Gastrocnemius medialis (tissue), 4 donors: Measurements from ENCODE around the gene PITPNM2. TPM values are rescaled to one million over a fixed set of nuclear protein-coding genes. Genes with fewer than 3 reads are reported as not detected.

Experiments
- ATAC-seq, 2 donors: fragments of 150-250 bp; one replicate each; pipeline ENCODE4 v1.9.1; 2016
- DNase-seq, 2 donors: peaks; one replicate each; pipeline ENCODE4 v3.0.0-alpha.2; 2019
- H3K27ac ChIP-seq, 4 donors: fragments of 200-600 bp; sonication (generic); 1 replicate in 1 of 4; 2 replicates in 3 of 4; pipeline ENCODE4 v1.5.1; 2016 to 2018; ENCODE audit warnings: mild to moderate bottlenecking in 2 of 4, moderate library complexity in 1 of 4
- H3K27me3 ChIP-seq, 3 donors: fragments of 200-600 bp; sonication (generic) in 2 of 3; 1 replicate in 1 of 3; 2 replicates in 2 of 3; pipeline versions ENCODE4 v1.5.1 to v1.6.0; 2016 to 2019; ENCODE audit warnings: mild to moderate bottlenecking in 1 of 3, moderate library complexity in 1 of 3
- H3K36me3 ChIP-seq, 2 donors: fragments of 200-600 bp; sonication (generic) in 1 of 2; one replicate each; pipeline ENCODE4 v1.5.1; 2017 to 2018
- H3K4me1 ChIP-seq, 2 donors: fragments of 200-600 bp; sonication (generic) in 1 of 2; one replicate each; pipeline ENCODE4 v1.5.1; 2016 to 2017; ENCODE audit warnings: mild to moderate bottlenecking in 2 of 2
- H3K4me3 ChIP-seq, 4 donors: fragments of 200-600 bp; sonication (generic) in 3 of 4; 1 replicate in 1 of 4; 2 replicates in 3 of 4; pipeline ENCODE4 v1.5.1; 2016 to 2019; ENCODE audit warnings: mild to moderate bottlenecking in 2 of 4
- H3K9me3 ChIP-seq, 3 donors: fragments of 200-600 bp; sonication (generic) in 2 of 3; 1 replicate in 1 of 3; 2 replicates in 2 of 3; pipeline ENCODE4 v1.5.1; 2016 to 2019
- CTCF ChIP-seq, 5 experiments: fragments of 450-650 bp in 3 of 5; fragments of 200-600 bp in 2 of 5; sonication (generic) in 2 of 5; IDR thresholded peaks in 4 of 5; conservative IDR thresholded peaks in 1 of 5; 1 replicate in 4 of 5; 2 replicates in 1 of 5; pipeline ENCODE4 v1.5.1; 2016 to 2019; ENCODE audit warnings: antibody characterized with exemption in 5 of 5, mild to moderate bottlenecking in 3 of 5, moderate library complexity in 3 of 5
- POLR2A ChIP-seq, 2 donors: fragments of 450-650 bp; IDR thresholded peaks; one replicate each; pipeline ENCODE4 v1.6.1; 2017; ENCODE audit warnings: antibody characterized with exemption in 2 of 2, mild to moderate bottlenecking in 2 of 2, moderate library complexity in 2 of 2
- in situ Hi-C, 4 donors: fragments of 200-750 bp; cut with MboI; loops; one replicate each; pipeline versions ENCODE4 v1.15.0 to v1.8.0; 2017; ENCODE audit warnings: low sequenced_read_pairs in 4 of 4
- intact Hi-C: fragments of 100-400 bp; cut with DNase I; formaldehyde crosslinking; loops from one replicate; pipeline ENCODE4 v1.15.1; 2023; ENCODE audit warnings: low total_unique reads
- total RNA-seq, 4 donors: library from RNA; depleted of rRNA; stranded (reverse); fragments of >200 nt; gene quantifications; one replicate each; pipeline versions ENCODE4 v1.1.0 to v1.2.3, GENCODE V29; 2016

The PITPNM2 gene
- total RNA-seq, 4 donors from 2014 or later: 2.1 to 3.8 (median 3.3) TPM

GRCh38 chr12:123180171-123180570 lies 29.3 kb upstream of the PITPNM2 start:
- ATAC-seq: no peak

GRCh38 chr12:123171967-123172366 lies 21.1 kb upstream of the PITPNM2 start:
- H3K36me3 ChIP-seq: peaks cover 0 to 7% of the 10 kb centered on the region in 2 donors
- ATAC-seq: no peak
- DNase-seq: no peak
- in situ Hi-C loops (no loop called here), intact Hi-C loops (no loop called here)
- H3K9me3 ChIP-seq: no peaks in the 10 kb centered on the region
- TF ChIP-seq POLR2A (IDR thresholded peaks at IDR 0.05) (no peak), CTCF (IDR thresholded peaks at IDR 0.05 in 4 of 5, conservative IDR thresholded peaks at IDR 0.05 in 1 of 5) (no peak)
- H3K27me3 ChIP-seq: no peaks in the 10 kb centered on the region
- no peaks in the 10 kb centered on the region for H3K4me1 ChIP-seq
- H3K4me3 ChIP-seq: no peak overlapping the region
- no peak overlapping the region for H3K27ac ChIP-seq

More at GRCh38 chr12:123180171-123180570, 29.3 kb upstream of the PITPNM2 start:
- H3K36me3 ChIP-seq: peaks cover 0 to 13% of the 10 kb centered on the region in 2 donors
- in situ Hi-C loops (no loop called here), intact Hi-C loops (no loop called here)
- no peaks in the 10 kb centered on the region for H3K4me1 ChIP-seq
- H3K27ac ChIP-seq: no peak overlapping the region
- TF ChIP-seq CTCF (IDR thresholded peaks at IDR 0.05 in 4 of 5, conservative IDR thresholded peaks at IDR 0.05 in 1 of 5): no peak
- H3K4me3 ChIP-seq: no peak overlapping the region
- DNase-seq: no peak
- no peaks in the 10 kb centered on the region for H3K27me3 ChIP-seq
- H3K9me3 ChIP-seq: no peaks in the 10 kb centered on the region

- H3K36me3 ChIP-seq: peaks cover 0 to 26% of the 10 kb centered on the region in 2 donors
- in situ Hi-C loops (no loop called here), intact Hi-C loops (no loop called here)
These were observed 16.4 kb upstream of the PITPNM2 start for GRCh38 chr12:123167329-123167728.

DNA sequence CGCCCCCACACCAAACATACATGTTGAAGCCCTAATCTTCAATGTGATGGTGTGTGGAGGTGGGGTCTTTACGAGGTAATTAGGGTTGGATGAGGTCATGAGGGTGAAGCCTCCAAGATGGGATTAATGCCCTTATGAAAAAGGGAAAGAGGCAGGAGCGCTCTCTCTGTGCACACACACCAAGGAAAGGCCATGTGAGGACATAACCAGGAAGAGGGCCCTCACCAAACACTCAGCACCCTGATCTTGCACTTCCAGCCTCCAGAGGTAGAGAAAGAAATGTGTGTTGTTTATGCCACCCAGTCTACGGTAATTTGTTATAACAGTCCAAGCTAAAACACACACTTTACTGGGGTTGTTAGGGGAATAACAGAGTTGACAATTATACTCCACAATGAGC lies 14.6 kb upstream of the PITPNM2 start:
- ATAC-seq (no peak), DNase-seq (no peak)
- Histone ChIP-seq H3K4me3 (no peak overlapping the region), H3K9me3 (no peaks in the 10 kb centered on the region), H3K4me1 (no peaks in the 10 kb centered on the region), H3K27me3 (no peaks in the 10 kb centered on the region), H3K27ac (no peak overlapping the region), H3K36me3 (peaks cover 0 to 28% of the 10 kb centered on the region in 2 donors)
- intact Hi-C loops: no loop called here
- in situ Hi-C loops: no loop called here
- TF ChIP-seq CTCF (IDR thresholded peaks at IDR 0.05 in 4 of 5, conservative IDR thresholded peaks at IDR 0.05 in 1 of 5): no peak
- no peak for TF ChIP-seq POLR2A (IDR thresholded peaks at IDR 0.05)

More at GRCh38 chr12:123167329-123167728, 16.4 kb upstream of the PITPNM2 start:
- Histone ChIP-seq H3K27ac (no peak overlapping the region), H3K27me3 (no peaks in the 10 kb centered on the region), H3K4me3 (no peak overlapping the region), H3K4me1 (no peaks in the 10 kb centered on the region), H3K9me3 (no peaks in the 10 kb centered on the region)
- TF ChIP-seq CTCF (IDR thresholded peaks at IDR 0.05 in 4 of 5, conservative IDR thresholded peaks at IDR 0.05 in 1 of 5): no peak
- TF ChIP-seq POLR2A (IDR thresholded peaks at IDR 0.05): no peak
- DNase-seq: no peak
- no peak for ATAC-seq

DNA sequence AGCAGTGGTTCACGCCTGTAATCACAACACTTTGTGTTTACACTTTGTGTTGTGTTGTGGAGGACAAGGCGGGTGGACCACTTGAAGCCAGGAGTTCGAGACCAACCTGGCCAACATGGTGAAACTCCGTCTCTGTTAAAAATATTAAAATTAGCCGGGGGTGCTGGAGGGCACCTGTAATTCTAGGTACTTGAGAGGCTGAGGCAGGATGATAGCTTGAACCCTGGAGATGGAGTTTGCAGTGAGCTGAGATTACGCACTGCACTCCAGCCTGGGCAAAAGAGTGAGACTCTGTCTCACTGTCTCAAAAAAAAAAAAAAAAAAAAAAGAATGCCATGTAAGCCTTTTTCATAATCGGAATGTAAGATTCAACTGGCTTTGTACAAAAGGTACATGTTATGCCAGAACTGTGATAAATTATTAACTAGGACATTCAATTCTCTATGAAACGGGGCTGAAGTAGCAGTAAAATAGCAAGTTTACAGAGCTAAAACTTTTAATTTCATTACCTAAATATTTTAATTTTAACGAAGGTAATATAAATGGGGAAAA lies 13.9 kb upstream of the PITPNM2 start:
- no peak overlapping the region for H3K4me3 ChIP-seq

More for the DNA sequence above, 13.9 kb upstream of the PITPNM2 start:
- Histone ChIP-seq H3K9me3 (no peaks in the 10 kb centered on the region), H3K36me3 (peaks cover 0 to 28% of the 10 kb centered on the region in 2 donors), H3K27me3 (no peaks in the 10 kb centered on the region), H3K27ac (no peak overlapping the region), H3K4me1 (no peaks in the 10 kb centered on the region)
- in situ Hi-C loops: no loop called here
- ATAC-seq (no peak), DNase-seq (no peak)
- TF ChIP-seq CTCF (IDR thresholded peaks at IDR 0.05 in 4 of 5, conservative IDR thresholded peaks at IDR 0.05 in 1 of 5): no peak
- TF ChIP-seq POLR2A (IDR thresholded peaks at IDR 0.05): no peak
- intact Hi-C loops: no loop called here
